Prostate gland (tissue), 2 donors: ENCODE measurements around the gene KIAA1755. TPM values are rescaled to one million over a fixed set of nuclear protein-coding genes. Genes with fewer than 3 reads are reported as not detected.
A peak's percentile ranks its signal among the peaks of the same experiment; 100 is the strongest.

ENCODE experiments used
- DNase-seq: peaks from one replicate; pipeline ENCODE4 v3.0.0-alpha.2; 2019; ENCODE audit warnings: low spot score
- H3K27ac ChIP-seq, 2 donors: fragments of 200-600 bp; sonication (generic); 2 replicates each; pipeline ENCODE4 v1.5.1; 2017 to 2019
- H3K27me3 ChIP-seq: fragments of 200-600 bp; sonication (generic); replicated peaks from 2 replicates; pipeline ENCODE4 v1.5.1; 2019; ENCODE audit not compliant: insufficient read depth
- H3K36me3 ChIP-seq, 2 donors: fragments of 200-600 bp; sonication (generic); 1 replicate in 1 of 2; 2 replicates in 1 of 2; pipeline versions ENCODE4 v1.5.1 to v1.8.1; 2017 to 2019
- H3K4me1 ChIP-seq: fragments of 200-600 bp; sonication (generic); replicated peaks from 2 replicates; pipeline ENCODE4 v1.5.1; 2019
- H3K4me3 ChIP-seq, 2 donors: fragments of 200-600 bp; sonication (generic); 2 replicates each; pipeline ENCODE4 v1.5.1; 2017 to 2019
- H3K9me3 ChIP-seq: fragments of 200-600 bp; sonication (generic); 2 replicates; pipeline ENCODE4 v1.5.1; 2017
- CTCF ChIP-seq, 4 experiments: fragments of 200-600 bp in 2 of 4; fragments of 450-650 bp in 2 of 4; sonication (generic) in 2 of 4; IDR thresholded peaks; 1 replicate in 3 of 4; 2 replicates in 1 of 4; pipeline ENCODE4 v1.5.1; 2016 to 2019; ENCODE audit warnings: antibody characterized with exemption in 4 of 4, mild to moderate bottlenecking in 2 of 4, moderate library complexity in 2 of 4
- POLR2A ChIP-seq: fragments of 450-650 bp; IDR thresholded peaks from one replicate; pipeline ENCODE4 v1.6.1; 2016; ENCODE audit warnings: antibody characterized with exemption, mild to moderate bottlenecking
- POLR2AphosphoS5 ChIP-seq: sonication (generic); formaldehyde crosslinking; IDR thresholded peaks from one replicate; pipeline ENCODE4 v1.6.1; 2017; ENCODE audit warnings: antibody characterized with exemption
- WGBS: methylation state at CpG from one replicate; pipeline ENCODE4 v1.1.5; 2018; 5-methylcytosine and 5-hydroxymethylcytosine counted together
- intact Hi-C: fragments of 100-400 bp; cut with DNase I; formaldehyde crosslinking; loops from one replicate; pipeline ENCODE4 v1.14.2; 2022
- total RNA-seq, 2 donors: library from RNA; depleted of rRNA; stranded (reverse); fragments of >200 nt; gene quantifications; one replicate each; pipeline ENCODE4 v1.1.0, GENCODE V29; 2016

Gene KIAA1755
- total RNA-seq, 2 donors from 2014 or later = 5.0 to 10.8 TPM

GRCh38 chr20:38297916-38298674, 37.6 kb upstream of the KIAA1755 start:
- no peak for DNase-seq
- intact Hi-C loops = loop anchor here (2.0 kb wide), 1 partner anchor 53 kb away; no protein-coding TSS in a partner anchor
- WGBS = 90% methylated on average over 7 of the region's 7 CpGs
- Histone ChIP-seq H3K4me1 (no peaks in the 10 kb centered on the region), H3K36me3 (no peaks in the 10 kb centered on the region), H3K4me3 (no peak overlapping the region), H3K27me3 (no peaks in the 10 kb centered on the region), H3K9me3 (no peaks in the 10 kb centered on the region), H3K27ac (peak overlapping the region; percentile 41 to 79)
- TF ChIP-seq CTCF (IDR thresholded peaks at IDR 0.05) (no peak), POLR2A (no peak), POLR2AphosphoS5 (no peak)

DNA sequence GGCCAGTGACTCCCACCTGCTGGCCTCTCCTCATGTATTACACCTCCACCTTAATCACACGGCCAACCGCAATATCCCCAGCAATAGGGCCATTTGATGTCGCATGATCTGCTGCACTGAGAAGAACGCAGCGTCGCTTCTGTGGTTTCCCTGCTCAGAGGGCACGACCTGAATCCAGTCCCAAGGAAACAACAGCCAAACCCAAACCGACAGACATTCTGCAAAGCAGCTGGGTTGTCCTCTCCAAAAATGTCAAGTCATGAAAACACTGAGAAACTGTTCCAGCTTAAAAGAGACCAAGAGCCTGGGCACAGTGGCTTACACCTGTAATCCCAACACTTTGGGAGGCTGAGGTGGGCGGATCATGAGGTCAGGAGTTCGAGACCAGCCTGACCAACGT, 35.9 kb upstream of the KIAA1755 start:
- H3K9me3 ChIP-seq = no peaks in the 10 kb centered on the region
- H3K36me3 ChIP-seq = no peaks in the 10 kb centered on the region
- intact Hi-C loops = no loop called here
- WGBS = 84% methylated on average over 11 of the region's 11 CpGs
- no peak for TF ChIP-seq CTCF (IDR thresholded peaks at IDR 0.05)
- no peak overlapping the region for H3K4me3 ChIP-seq
- H3K27me3 ChIP-seq = no peaks in the 10 kb centered on the region
- no peak overlapping the region for H3K27ac ChIP-seq
- H3K4me1 ChIP-seq = no peaks in the 10 kb centered on the region
- no peak for DNase-seq

GRCh38 chr20:38295811-38296210, 35.3 kb upstream of the KIAA1755 start:
- intact Hi-C loops = no loop called here

DNA sequence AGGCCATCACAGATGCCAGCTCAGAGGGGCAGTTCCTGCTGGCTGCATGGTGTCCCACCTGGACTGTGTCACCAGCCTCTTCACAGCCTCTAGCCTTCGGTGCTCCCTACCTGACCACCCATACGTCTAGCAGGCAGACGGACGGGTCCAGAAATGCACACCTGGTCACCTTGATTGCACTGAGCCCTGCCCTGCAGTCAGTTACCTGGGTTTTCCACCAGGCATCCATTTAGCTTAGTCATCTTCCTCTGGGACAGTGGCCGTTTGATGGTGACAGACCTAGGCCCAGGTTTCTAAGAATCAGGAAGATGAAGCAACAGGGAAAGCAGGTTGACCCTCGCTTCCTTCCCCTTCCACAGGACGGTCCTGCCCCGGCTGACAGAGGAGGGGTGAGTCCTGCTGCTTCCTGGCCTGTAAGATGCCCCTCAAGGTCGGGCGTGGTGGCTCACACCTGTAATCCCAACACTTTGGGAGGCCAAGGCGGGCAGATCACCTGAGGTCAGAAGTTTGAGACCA, 33.6 kb upstream of the KIAA1755 start:
- Histone ChIP-seq H3K36me3 (no peaks in the 10 kb centered on the region), H3K27me3 (no peaks in the 10 kb centered on the region), H3K4me1 (no peaks in the 10 kb centered on the region), H3K9me3 (no peaks in the 10 kb centered on the region), H3K27ac (no peak overlapping the region), H3K4me3 (no peak overlapping the region)
- 86% methylated on average over 11 of the region's 11 CpGs for WGBS
- DNase-seq = no peak
- TF ChIP-seq CTCF (IDR thresholded peaks at IDR 0.05) (no peak), POLR2A (no peak), POLR2AphosphoS5 (no peak)
- intact Hi-C loops = no loop called here

More at GRCh38 chr20:38295811-38296210, 35.3 kb upstream of the KIAA1755 start:
- no peak overlapping the region for H3K27ac ChIP-seq
- TF ChIP-seq CTCF (IDR thresholded peaks at IDR 0.05) (no peak), POLR2A (no peak), POLR2AphosphoS5 (no peak)
- no peak for DNase-seq
- WGBS = 85% methylated on average over 5 of the region's 5 CpGs
- H3K9me3 ChIP-seq = no peaks in the 10 kb centered on the region
- no peaks in the 10 kb centered on the region for H3K36me3 ChIP-seq
- H3K4me1 ChIP-seq = no peaks in the 10 kb centered on the region
- no peak overlapping the region for H3K4me3 ChIP-seq
- no peaks in the 10 kb centered on the region for H3K27me3 ChIP-seq

GRCh38 chr20:38293491-38294065, 33.0 kb upstream of the KIAA1755 start:
- H3K36me3 ChIP-seq = no peaks in the 10 kb centered on the region
- no peak overlapping the region for H3K4me3 ChIP-seq
- WGBS = 66% methylated on average over 7 of the region's 7 CpGs
- no peaks in the 10 kb centered on the region for H3K4me1 ChIP-seq
- no peak overlapping the region for H3K27ac ChIP-seq
- DNase-seq = no peak
- TF ChIP-seq CTCF (IDR thresholded peaks at IDR 0.05) (no peak), POLR2AphosphoS5 (no peak)
- intact Hi-C loops = no loop called here
- H3K9me3 ChIP-seq = no peaks in the 10 kb centered on the region
- H3K27me3 ChIP-seq = no peaks in the 10 kb centered on the region
